Activated CD8-positive, alpha-beta T cell treated with anti-CD3 and anti-CD28 coated beads for 36 hours (primary cell): ENCODE results near the gene PACRG. TPM values are rescaled to one million over a fixed set of nuclear protein-coding genes. Genes with fewer than 3 reads are reported as not detected.

Experiments used
- ATAC-seq: fragments of 200-7000 bp; cut with Tn5 transposase; one replicate; pipeline ENCODE4 v1.10.0; 2021; ENCODE audit warnings: mild to moderate bottlenecking, moderate library complexity
- CTCF ChIA-PET: fragments of 350-600 bp; sonication (Branson Sonifier 250); formaldehyde crosslinking; loops from one replicate; lab custom pipeline; 2021; ENCODE audit warnings: antibody characterized with exemption; lab: Charles Lee
- POLR2A ChIA-PET: fragments of 350-600 bp; sonication (Branson Sonifier 250); formaldehyde crosslinking; loops from one replicate; lab custom pipeline; 2021; ENCODE audit warnings: antibody characterized with exemption; lab: Charles Lee
- DNase-seq: peaks from one replicate; pipeline ENCODE4 v3.0.0-alpha.2; 2020
- H3K27ac Mint-ChIP-seq: one replicate; pipeline ENCODE4 v1.8.0; 2021; ENCODE audit warnings: mild to moderate bottlenecking, mixed read lengths
- H3K27me3 Mint-ChIP-seq: one replicate; pipeline ENCODE4 v1.8.0; 2021; ENCODE audit warnings: mixed read lengths
- H3K36me3 Mint-ChIP-seq: one replicate; pipeline ENCODE4 v1.8.0; 2021; ENCODE audit warnings: low read depth, mixed read lengths
- H3K4me1 Mint-ChIP-seq: one replicate; pipeline ENCODE4 v1.8.0; 2021; ENCODE audit warnings: low read depth, mixed read lengths
- H3K4me3 Mint-ChIP-seq: one replicate; pipeline ENCODE4 v1.8.0; 2021; ENCODE audit warnings: mild to moderate bottlenecking, moderate library complexity, mixed read lengths
- H3K9me3 Mint-ChIP-seq: one replicate; pipeline ENCODE4 v1.8.0; 2021; ENCODE audit warnings: mixed read lengths
- CTCF ChIP-seq: fragments of 200-600 bp; IDR thresholded peaks from one replicate; pipeline ENCODE4 v1.8.0; 2022; ENCODE audit warnings: antibody characterized with exemption, mild to moderate bottlenecking
- intact Hi-C: fragments of 100-400 bp; cut with micrococcal nuclease; formaldehyde crosslinking; loops from one replicate; pipeline ENCODE4 v1.10.0; 2022
- total RNA-seq, 2 experiments: library from RNA; stranded (reverse); gene quantifications; one replicate each; pipeline ENCODE4 v1.2.3, GENCODE V29; 2021

The PACRG gene
- total RNA-seq, 2 experiments from 2014 or later, result not detected

GRCh38 chr6:163062790-163063189 lies 335.0 kb downstream of the PACRG start:
- Mint-ChIP-seq H3K4me3 (no peak overlapping the region), H3K27me3 (no peaks in the 10 kb centered on the region), H3K4me1 (no peaks in the 10 kb centered on the region), H3K36me3 (no peaks in the 10 kb centered on the region), H3K27ac (no peak overlapping the region), H3K9me3 (no peaks in the 10 kb centered on the region)
- no peak for ATAC-seq
- ChIA-PET CTCF (no interaction called here), POLR2A (no interaction called here)
- intact Hi-C loops, result no loop called here
- DNase-seq, result no peak
- TF ChIP-seq CTCF, result no peak

- intact Hi-C loops, result no loop called here
- no peak for TF ChIP-seq CTCF
- POLR2A ChIA-PET, result no interaction called here
- Mint-ChIP-seq H3K27me3 (no peaks in the 10 kb centered on the region), H3K4me1 (no peaks in the 10 kb centered on the region), H3K27ac (no peak overlapping the region), H3K4me3 (no peak overlapping the region), H3K36me3 (no peaks in the 10 kb centered on the region), H3K9me3 (peaks cover 2% of the 10 kb centered on the region)
- ATAC-seq, result no peak
- CTCF ChIA-PET, result no interaction called here
- no peak for DNase-seq
Measured at GRCh38 chr6:163063561-163063960, 335.8 kb downstream of the PACRG start.

- no peak for TF ChIP-seq CTCF
- POLR2A ChIA-PET, result no interaction called here
- intact Hi-C loops, result no loop called here
- Mint-ChIP-seq H3K4me3 (no peak overlapping the region), H3K9me3 (peaks cover 2% of the 10 kb centered on the region), H3K4me1 (no peaks in the 10 kb centered on the region), H3K27ac (no peak overlapping the region), H3K36me3 (no peaks in the 10 kb centered on the region), H3K27me3 (no peaks in the 10 kb centered on the region)
- ATAC-seq, result no peak
- CTCF ChIA-PET, result no interaction called here
- DNase-seq, result no peak
Measured at GRCh38 chr6:163064397-163064796, 336.6 kb downstream of the PACRG start.

DNA sequence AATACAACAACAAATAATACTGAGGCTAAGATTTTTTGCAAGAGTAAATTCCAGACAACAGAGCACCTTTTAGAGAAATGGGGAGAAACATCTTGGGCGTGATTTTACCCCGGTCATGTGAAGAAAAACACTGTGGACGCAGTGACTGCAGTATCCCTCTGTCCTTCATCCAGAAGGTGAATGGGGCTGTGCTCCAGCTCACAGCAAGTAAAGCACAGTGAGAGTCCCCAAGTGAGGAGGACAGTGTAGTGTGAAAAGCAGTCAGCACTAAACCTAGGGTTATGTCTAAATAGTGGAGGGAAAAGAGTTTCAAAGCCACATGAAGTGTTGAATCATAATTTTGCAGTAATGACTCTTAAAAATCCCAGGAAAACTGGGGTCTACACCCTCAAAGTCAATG lies 338.4 kb downstream of the PACRG start:
- Mint-ChIP-seq H3K27ac (no peak overlapping the region), H3K9me3 (peaks cover 2% of the 10 kb centered on the region), H3K36me3 (no peaks in the 10 kb centered on the region), H3K4me3 (no peak overlapping the region), H3K4me1 (no peaks in the 10 kb centered on the region), H3K27me3 (no peaks in the 10 kb centered on the region)
- intact Hi-C loops, result no loop called here
- ChIA-PET CTCF (no interaction called here), POLR2A (no interaction called here)
- no peak for TF ChIP-seq CTCF
- ATAC-seq (no peak), DNase-seq (no peak)

- H3K36me3 Mint-ChIP-seq, result no peaks in the 10 kb centered on the region
- no peak overlapping the region for H3K4me3 Mint-ChIP-seq
- POLR2A ChIA-PET, result interaction anchor here (0.7 kb wide), 1 partner anchor 1616 kb away, joined by 3 read pairs; no protein-coding TSS in a partner anchor
- ATAC-seq (no peak), DNase-seq (no peak)
- no peaks in the 10 kb centered on the region for H3K4me1 Mint-ChIP-seq
- H3K9me3 Mint-ChIP-seq, result no peaks in the 10 kb centered on the region
- intact Hi-C loops, result no loop called here
- CTCF ChIA-PET, result no interaction called here
- TF ChIP-seq CTCF, result no peak
- no peak overlapping the region for H3K27ac Mint-ChIP-seq
- no peaks in the 10 kb centered on the region for H3K27me3 Mint-ChIP-seq
Measured at GRCh38 chr6:163077134-163077533, 349.4 kb downstream of the PACRG start.
